Astrocyte (in vitro differentiated cells and primary cell): ENCODE data around the gene GALNT18.

Experiments used
- EZH2 ChIP-seq: IDR thresholded peaks from 2 replicates; pipeline ENCODE4 v1.6.1; 2012; ENCODE audit warnings: mild to moderate bottlenecking, low read length, inconsistent platforms; ENCODE audit not compliant: insufficient read depth
- TF ChIP-seq, protein P1 (sequence below): IDR thresholded peaks from 2 replicates; pipeline ENCODE4 v1.5.1; 2011; ENCODE audit warnings: low read depth, mild to moderate bottlenecking, inconsistent platforms, low read length, moderate library complexity; ENCODE audit not compliant: insufficient read depth

GRCh38 chr11:11550534-11550933 is 71.3 kb downstream of the GALNT18 start:
- TF ChIP-seq, protein P1, sequence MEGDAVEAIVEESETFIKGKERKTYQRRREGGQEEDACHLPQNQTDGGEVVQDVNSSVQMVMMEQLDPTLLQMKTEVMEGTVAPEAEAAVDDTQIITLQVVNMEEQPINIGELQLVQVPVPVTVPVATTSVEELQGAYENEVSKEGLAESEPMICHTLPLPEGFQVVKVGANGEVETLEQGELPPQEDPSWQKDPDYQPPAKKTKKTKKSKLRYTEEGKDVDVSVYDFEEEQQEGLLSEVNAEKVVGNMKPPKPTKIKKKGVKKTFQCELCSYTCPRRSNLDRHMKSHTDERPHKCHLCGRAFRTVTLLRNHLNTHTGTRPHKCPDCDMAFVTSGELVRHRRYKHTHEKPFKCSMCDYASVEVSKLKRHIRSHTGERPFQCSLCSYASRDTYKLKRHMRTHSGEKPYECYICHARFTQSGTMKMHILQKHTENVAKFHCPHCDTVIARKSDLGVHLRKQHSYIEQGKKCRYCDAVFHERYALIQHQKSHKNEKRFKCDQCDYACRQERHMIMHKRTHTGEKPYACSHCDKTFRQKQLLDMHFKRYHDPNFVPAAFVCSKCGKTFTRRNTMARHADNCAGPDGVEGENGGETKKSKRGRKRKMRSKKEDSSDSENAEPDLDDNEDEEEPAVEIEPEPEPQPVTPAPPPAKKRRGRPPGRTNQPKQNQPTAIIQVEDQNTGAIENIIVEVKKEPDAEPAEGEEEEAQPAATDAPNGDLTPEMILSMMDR = no peak
- TF ChIP-seq EZH2 = no peak
